Left lung (tissue), 10 donors: ENCODE measurements around the gene PDYN. TPM values are rescaled to one million over a fixed set of nuclear protein-coding genes. Genes with fewer than 3 reads are reported as not detected.

Experiments
- ATAC-seq: fragments of 200-7000 bp; cut with Tn5 transposase; one replicate; pipeline ENCODE4 v1.9.1; 2020; ENCODE audit warnings: moderate library complexity
- DNase-seq, 4 donors: peaks; one replicate each; pipeline ENCODE4 v3.0.0-alpha.2; 2013 to 2020
- H3K27ac ChIP-seq, 2 donors: fragments of 200-600 bp; sonication (generic) in 1 of 2; one replicate each; pipeline versions ENCODE4 v1.5.0 to v1.8.0; 2020 to 2021
- H3K27me3 ChIP-seq, 2 donors: fragments of 200-600 bp; sonication (generic) in 1 of 2; one replicate each; pipeline versions ENCODE4 v1.5.0 to v1.8.0; 2020 to 2021
- H3K36me3 ChIP-seq, 2 donors: fragments of 200-600 bp; sonication (generic) in 1 of 2; one replicate each; pipeline versions ENCODE4 v1.5.0 to v1.8.0; 2020 to 2021
- H3K4me1 ChIP-seq, 2 donors: fragments of 200-600 bp; one replicate each; pipeline ENCODE4 v1.8.0; 2021
- H3K4me3 ChIP-seq, 2 donors: fragments of 200-600 bp; sonication (generic) in 1 of 2; one replicate each; pipeline versions ENCODE4 v1.5.0 to v1.8.0; 2020 to 2021; ENCODE audit warnings: mild to moderate bottlenecking in 1 of 2
- H3K9me3 ChIP-seq, 2 donors: fragments of 200-600 bp; sonication (generic) in 1 of 2; one replicate each; pipeline versions ENCODE4 v1.5.0 to v1.8.0; 2020 to 2021
- intact Hi-C, 2 donors: fragments of 100-400 bp; cut with DNase I; formaldehyde crosslinking; loops; one replicate each; pipeline versions ENCODE4 v1.11.2 to v1.14.2; 2022
- polyA plus RNA-seq, 6 donors: library from polyadenylated mRNA; unstranded; fragments of 120-200 nt; gene quantifications; one replicate each; pipeline ENCODE4 v1.2.1, GENCODE V29; 2013; ENCODE audit not compliant: insufficient read length in 6 of 6
- total RNA-seq, 2 donors: library from RNA; stranded (reverse); fragmentation: NEBNext Ultra II Directional; extraction: Animal tissue kit (Norgen Biotek cat#: 25700); gene quantifications; one replicate each; pipeline ENCODE4 v1.2.1, GENCODE V29; 2021
- TF ChIP-seq, protein P1 (sequence below), 2 donors: fragments of 200-600 bp; sonication (generic) in 1 of 2; IDR thresholded peaks; one replicate each; pipeline versions ENCODE4 v1.5.0 to v1.8.0; 2021; ENCODE audit warnings: antibody characterized with exemption in 2 of 2
- donor health status: DM: no; HTN: yes; CAD: no.
- donor health status: DM: no; HTN: no; CAD: no.

Gene PDYN
- total and polyA plus RNA-seq, 8 donors: not detected

DNA sequence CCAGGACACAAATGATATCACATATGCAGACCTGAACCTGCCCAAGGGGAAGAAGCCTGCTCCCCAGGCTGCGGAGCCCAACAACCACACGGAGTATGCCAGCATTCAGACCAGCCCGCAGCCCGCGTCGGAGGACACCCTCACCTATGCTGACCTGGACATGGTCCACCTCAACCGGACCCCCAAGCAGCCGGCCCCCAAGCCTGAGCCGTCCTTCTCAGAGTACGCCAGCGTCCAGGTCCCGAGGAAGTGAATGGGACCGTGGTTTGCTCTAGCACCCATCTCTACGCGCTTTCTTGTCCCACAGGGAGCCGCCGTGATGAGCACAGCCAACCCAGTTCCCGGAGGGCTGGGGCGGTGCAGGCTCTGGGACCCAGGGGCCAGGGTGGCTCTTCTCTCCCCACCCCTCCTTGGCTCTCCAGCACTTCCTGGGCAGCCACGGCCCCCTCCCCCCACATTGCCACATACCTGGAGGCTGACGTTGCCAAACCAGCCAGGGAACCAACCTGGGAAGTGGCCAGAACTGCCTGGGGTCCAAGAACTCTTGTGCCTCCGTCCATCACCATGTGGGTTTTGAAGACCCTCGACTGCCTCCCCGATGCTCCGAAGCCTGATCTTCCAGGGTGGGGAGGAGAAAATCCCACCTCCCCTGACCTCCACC lies 56.4 kb downstream of the PDYN start:
- H3K9me3 ChIP-seq: no peaks in the 10 kb centered on the region
- peaks cover 0 to 61% of the 10 kb centered on the region in 2 donors for H3K4me1 ChIP-seq
- TF ChIP-seq, protein P1, sequence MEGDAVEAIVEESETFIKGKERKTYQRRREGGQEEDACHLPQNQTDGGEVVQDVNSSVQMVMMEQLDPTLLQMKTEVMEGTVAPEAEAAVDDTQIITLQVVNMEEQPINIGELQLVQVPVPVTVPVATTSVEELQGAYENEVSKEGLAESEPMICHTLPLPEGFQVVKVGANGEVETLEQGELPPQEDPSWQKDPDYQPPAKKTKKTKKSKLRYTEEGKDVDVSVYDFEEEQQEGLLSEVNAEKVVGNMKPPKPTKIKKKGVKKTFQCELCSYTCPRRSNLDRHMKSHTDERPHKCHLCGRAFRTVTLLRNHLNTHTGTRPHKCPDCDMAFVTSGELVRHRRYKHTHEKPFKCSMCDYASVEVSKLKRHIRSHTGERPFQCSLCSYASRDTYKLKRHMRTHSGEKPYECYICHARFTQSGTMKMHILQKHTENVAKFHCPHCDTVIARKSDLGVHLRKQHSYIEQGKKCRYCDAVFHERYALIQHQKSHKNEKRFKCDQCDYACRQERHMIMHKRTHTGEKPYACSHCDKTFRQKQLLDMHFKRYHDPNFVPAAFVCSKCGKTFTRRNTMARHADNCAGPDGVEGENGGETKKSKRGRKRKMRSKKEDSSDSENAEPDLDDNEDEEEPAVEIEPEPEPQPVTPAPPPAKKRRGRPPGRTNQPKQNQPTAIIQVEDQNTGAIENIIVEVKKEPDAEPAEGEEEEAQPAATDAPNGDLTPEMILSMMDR (IDR thresholded peaks at IDR 0.05): no peak
- no peak overlapping the region for H3K4me3 ChIP-seq
- intact Hi-C loops: no loop called here
- H3K27ac ChIP-seq: no peak overlapping the region
- H3K36me3 ChIP-seq: peaks cover 0 to 44% of the 10 kb centered on the region in 2 donors
- DNase-seq: no peak
- H3K27me3 ChIP-seq: peaks cover 0 to 40% of the 10 kb centered on the region in 2 donors
- no peak for ATAC-seq

DNA sequence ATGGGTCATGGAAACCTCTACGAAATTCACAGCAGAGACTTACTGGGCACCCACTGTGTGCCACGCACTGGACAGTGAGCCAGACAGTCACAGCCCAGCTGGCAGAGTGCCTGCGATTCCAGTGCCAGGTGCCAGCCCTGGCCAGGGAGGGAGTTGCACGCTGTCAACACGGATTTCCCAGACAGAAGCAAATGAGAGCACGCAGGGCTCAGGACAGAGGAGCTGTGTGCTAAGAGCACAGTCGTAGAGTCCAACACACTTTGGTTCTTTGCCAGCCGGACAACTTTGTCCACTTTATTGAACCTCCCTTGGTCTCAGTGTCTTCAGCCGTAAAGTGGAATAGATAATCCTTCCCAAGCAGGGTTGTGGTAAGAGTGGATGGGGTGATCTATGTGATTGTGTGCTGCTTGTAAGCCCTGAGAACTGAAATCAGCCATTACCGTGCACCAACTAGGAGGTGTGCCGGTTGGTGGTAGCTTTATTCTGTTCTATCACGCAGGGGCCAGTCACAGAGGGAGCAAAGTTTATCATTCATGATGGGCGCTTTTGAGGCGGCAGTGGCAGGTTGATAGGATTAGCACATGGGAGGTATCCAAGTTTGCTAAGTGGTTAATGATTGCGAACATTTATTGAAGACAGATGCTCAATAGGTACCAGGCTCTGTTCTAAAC lies 58.0 kb downstream of the PDYN start:
- TF ChIP-seq, protein P1 (IDR thresholded peaks at IDR 0.05): no peak
- DNase-seq (no peak), ATAC-seq (no peak)
- Histone ChIP-seq H3K36me3 (peaks cover 0 to 59% of the 10 kb centered on the region in 2 donors), H3K4me1 (peaks cover 0 to 56% of the 10 kb centered on the region in 2 donors), H3K4me3 (no peak overlapping the region), H3K9me3 (no peaks in the 10 kb centered on the region), H3K27me3 (peaks cover 0 to 41% of the 10 kb centered on the region in 2 donors), H3K27ac (no peak overlapping the region)
- intact Hi-C loops: no loop called here

GRCh38 chr20:1934721-1935573 lies 58.9 kb downstream of the PDYN start:
- H3K4me1 ChIP-seq: peaks cover 0 to 56% of the 10 kb centered on the region in 2 donors
- H3K36me3 ChIP-seq: peaks cover 0 to 67% of the 10 kb centered on the region in 2 donors
- H3K27ac ChIP-seq: peak overlapping the region in 1 of 2 donors; percentile 35
- peak; percentile 63 for ATAC-seq
- no peaks in the 10 kb centered on the region for H3K9me3 ChIP-seq
- DNase-seq: no peak
- TF ChIP-seq, protein P1 (IDR thresholded peaks at IDR 0.05): no peak
- intact Hi-C loops: no loop called here
- H3K4me3 ChIP-seq: no peak overlapping the region
- H3K27me3 ChIP-seq: peaks cover 0 to 50% of the 10 kb centered on the region in 2 donors

DNA sequence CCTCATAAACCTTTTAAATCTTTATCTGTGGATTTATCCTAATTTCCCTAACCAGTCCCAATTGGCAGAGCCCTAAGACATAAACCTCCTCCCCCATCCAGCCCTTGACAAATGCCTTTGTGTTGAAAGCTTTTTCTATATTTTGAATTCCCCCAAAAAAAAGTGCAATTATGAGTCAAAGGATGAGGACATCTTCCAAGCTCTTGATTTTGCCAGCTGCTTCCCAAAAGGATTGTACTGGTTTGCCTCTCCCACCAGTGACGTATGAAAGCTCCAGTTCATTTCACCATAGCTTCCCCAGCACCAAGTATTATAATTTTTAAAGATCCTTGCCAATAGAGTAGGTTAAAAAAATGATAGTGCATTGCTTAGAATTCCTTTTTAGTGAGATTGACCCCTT lies 59.7 kb downstream of the PDYN start:
- H3K9me3 ChIP-seq: no peaks in the 10 kb centered on the region
- no peak overlapping the region for H3K4me3 ChIP-seq
- ATAC-seq (peak; percentile 51), DNase-seq (no peak)
- peaks cover 0 to 50% of the 10 kb centered on the region in 2 donors for H3K4me1 ChIP-seq
- intact Hi-C loops: no loop called here
- peak overlapping the region in 1 of 2 donors; percentile 35 for H3K27ac ChIP-seq
- H3K36me3 ChIP-seq: peaks cover 0 to 73% of the 10 kb centered on the region in 2 donors
- peaks cover 0 to 58% of the 10 kb centered on the region in 2 donors for H3K27me3 ChIP-seq
- TF ChIP-seq, protein P1 (IDR thresholded peaks at IDR 0.05): no peak
